ENCODE data around the gene RNH1. TPM values are rescaled to one million over a fixed set of nuclear protein-coding genes. Genes with fewer than 3 reads are reported as not detected.

RNH1 gene
- total RNA-seq, 4 donors from 2014 or later: 138 to 197 (median 159) TPM

- in situ Hi-C loops (cut with MboI; ENCODE audit: low sequenced_read_pairs in 4 of 4): loop anchor here (25.0 kb wide), 2 partner anchors 158 to 183 kb away; partner anchors contain the start of genes EPS8L2 (in 3 of the 4) and TALDO1 (in 1 of the 4)
- Histone ChIP-seq H3K4me1 (peaks cover 8 to 9% of the 10 kb centered on the region in 2 donors), H3K27me3 (peaks cover 50 to 56% (median 55%) of the 10 kb centered on the region in 3 donors), H3K4me3 (peak overlapping the region in 3 of 4 donors; percentile 5 to 43 (median 37)), H3K9me3 (no peaks in the 10 kb centered on the region), H3K36me3 (no peaks in the 10 kb centered on the region), H3K27ac (no peak overlapping the region)
- intact Hi-C loops (cut with DNase I; ENCODE audit: low total_unique reads): loop anchor here (1.0 kb wide), 1 partner anchor 169 kb away; no protein-coding TSS in a partner anchor
- peak; percentile 29 to 72 (median 63) for TF ChIP-seq CTCF (IDR thresholded peaks at IDR 0.05 in 4 of 5, conservative IDR thresholded peaks at IDR 0.05 in 1 of 5)
- no peak for TF ChIP-seq POLR2A (IDR thresholded peaks at IDR 0.05)
- ATAC-seq (peak; percentile 52 to 65), DNase-seq (no peak)
Observed at GRCh38 chr11:554428-555226, 47.6 kb upstream of the RNH1 start.

- TF ChIP-seq CTCF (IDR thresholded peaks at IDR 0.05 in 4 of 5, conservative IDR thresholded peaks at IDR 0.05 in 1 of 5) (no peak), POLR2A (IDR thresholded peaks at IDR 0.05) (no peak)
- intact Hi-C loops (cut with DNase I; ENCODE audit: low total_unique reads): no loop called here
Observed at GRCh38 chr11:553988-554340, 46.9 kb upstream of the RNH1 start.

GRCh38 chr11:553083-553987, 46.3 kb upstream of the RNH1 start:
- DNase-seq (no peak), ATAC-seq (no peak)
- H3K36me3 ChIP-seq: no peaks in the 10 kb centered on the region
- H3K27me3 ChIP-seq: peaks cover 43 to 52% (median 48%) of the 10 kb centered on the region in 3 donors
- no peak for TF ChIP-seq POLR2A (IDR thresholded peaks at IDR 0.05)
- no peak for TF ChIP-seq CTCF (IDR thresholded peaks at IDR 0.05 in 4 of 5, conservative IDR thresholded peaks at IDR 0.05 in 1 of 5)
- in situ Hi-C loops (cut with MboI; ENCODE audit: low sequenced_read_pairs in 4 of 4): loop anchor here (25.0 kb wide), 2 partner anchors 159 to 184 kb away; partner anchors contain the start of genes EPS8L2 (in 3 of the 4) and TALDO1 (in 1 of the 4)
- intact Hi-C loops (cut with DNase I; ENCODE audit: low total_unique reads): no loop called here
- no peak overlapping the region for H3K4me3 ChIP-seq
- no peaks in the 10 kb centered on the region for H3K9me3 ChIP-seq
- H3K4me1 ChIP-seq: peaks cover 8 to 9% of the 10 kb centered on the region in 2 donors
- no peak overlapping the region for H3K27ac ChIP-seq

More at GRCh38 chr11:553988-554340, 46.9 kb upstream of the RNH1 start:
- Histone ChIP-seq H3K27me3 (peaks cover 46 to 54% (median 53%) of the 10 kb centered on the region in 3 donors), H3K36me3 (no peaks in the 10 kb centered on the region), H3K4me3 (no peak overlapping the region), H3K27ac (no peak overlapping the region), H3K9me3 (no peaks in the 10 kb centered on the region), H3K4me1 (peaks cover 8 to 9% of the 10 kb centered on the region in 2 donors)
- DNase-seq (no peak), ATAC-seq (no peak)
- in situ Hi-C loops (cut with MboI; ENCODE audit: low sequenced_read_pairs in 4 of 4): loop anchor here (25.0 kb wide), 2 partner anchors 158 to 183 kb away; partner anchors contain the start of genes EPS8L2 (in 3 of the 4) and TALDO1 (in 1 of the 4)

GRCh38 chr11:551596-551995, 44.6 kb upstream of the RNH1 start:
- H3K27ac ChIP-seq: no peak overlapping the region
- peaks cover 36 to 39% (median 36%) of the 10 kb centered on the region in 3 donors for H3K27me3 ChIP-seq
- H3K4me3 ChIP-seq: no peak overlapping the region
- DNase-seq (no peak), ATAC-seq (no peak)
- H3K36me3 ChIP-seq: no peaks in the 10 kb centered on the region
- H3K4me1 ChIP-seq: peaks cover 8 to 9% of the 10 kb centered on the region in 2 donors
- in situ Hi-C loops (cut with MboI; ENCODE audit: low sequenced_read_pairs in 4 of 4) (loop anchor here (25.0 kb wide), 2 partner anchors 161 to 186 kb away; partner anchors contain the start of genes EPS8L2 (in 3 of the 4) and TALDO1 (in 1 of the 4)), intact Hi-C loops (cut with DNase I; ENCODE audit: low total_unique reads) (no loop called here)
- TF ChIP-seq POLR2A (IDR thresholded peaks at IDR 0.05) (no peak), CTCF (IDR thresholded peaks at IDR 0.05 in 4 of 5, conservative IDR thresholded peaks at IDR 0.05 in 1 of 5) (no peak)
- H3K9me3 ChIP-seq: no peaks in the 10 kb centered on the region
